K562 (cell line): ENCODE data around the gene FARP2. TPM values are rescaled to one million over a fixed set of nuclear protein-coding genes. Genes with fewer than 3 reads are reported as not detected.

ENCODE experiments used
- BHLHE40 ChIP-seq: IDR thresholded peaks from 2 replicates; pipeline ENCODE4 v1.6.1; 2011; ENCODE audit warnings: low read length, improper control_type of control experiment
- JUNB ChIP-seq: fragments of 450-650 bp; formaldehyde crosslinking; conservative IDR thresholded peaks from 2 replicates; pipeline ENCODE4 v1.4.0; 2020; ENCODE audit warnings: mild to moderate bottlenecking
- MBD2 ChIP-seq: sonication (generic); IDR thresholded peaks from 2 replicates; pipeline ENCODE4 v1.6.1; 2016; ENCODE audit warnings: low read depth, borderline replicate concordance
- MCM7 ChIP-seq, 2 experiments: fragments of 450-650 bp; IDR thresholded peaks; 2 replicates each; pipeline ENCODE4 v1.6.1; 2016 to 2018
- MTA2 ChIP-seq: fragments of 450-650 bp; IDR thresholded peaks from 2 replicates; pipeline ENCODE4 v1.6.1; 2016; ENCODE audit warnings: low read depth
- NCOA1 ChIP-seq: fragments of 450-650 bp; IDR thresholded peaks from 2 replicates; pipeline ENCODE4 v1.6.1; 2016; ENCODE audit warnings: low read depth
- SETDB1 ChIP-seq: IDR thresholded peaks from one replicate; pipeline ENCODE4 v1.6.1; 2012; ENCODE audit warnings: low read length, control low read depth, inconsistent platforms
- SFPQ ChIP-seq: fragments of 200-400 bp; formaldehyde crosslinking; IDR thresholded peaks from 2 replicates; pipeline ENCODE4 v1.6.1; 2017; ENCODE audit warnings: mild to moderate bottlenecking, low read depth, low read length, moderate library complexity
- SPI1 ChIP-seq: IDR thresholded peaks from 2 replicates; pipeline ENCODE4 v1.6.1; 2011; ENCODE audit warnings: low read depth, low read length, control low read depth, borderline replicate concordance
- TCF7 ChIP-seq: sonication (generic); IDR thresholded peaks from 2 replicates; pipeline ENCODE4 v1.6.1; 2016; ENCODE audit warnings: antibody characterized with exemption, borderline replicate concordance
- UBTF ChIP-seq, 2 experiments: IDR thresholded peaks; 2 replicates each; pipeline ENCODE4 v1.6.1; 2012; ENCODE audit warnings: improper control_type of control experiment in 2 of 2, low read depth in 2 of 2, low read length in 2 of 2, borderline replicate concordance in 1 of 2
- ZBTB49 ChIP-seq: sonication (generic); formaldehyde crosslinking; IDR thresholded peaks from 2 replicates; pipeline ENCODE4 v1.8.0; 2022; ENCODE audit warnings: missing genetic modification reagents, mild to moderate bottlenecking, borderline replicate concordance
- ZNF140 ChIP-seq: fragments of 250-450 bp; sonication (Bioruptor Pico); IDR thresholded peaks from 2 replicates; pipeline ENCODE4 v1.8.0; 2021; ENCODE audit warnings: moderate library complexity, mild to moderate bottlenecking, inconsistent platforms
- ZNF407 ChIP-seq: fragments of 450-650 bp; IDR thresholded peaks from 2 replicates; pipeline ENCODE4 v1.6.1; 2016; ENCODE audit warnings: low read depth
- ZZZ3 ChIP-seq: fragments of 450-650 bp; IDR thresholded peaks from 2 replicates; pipeline ENCODE4 v1.6.1; 2016; ENCODE audit warnings: antibody characterized with exemption, mild to moderate bottlenecking, moderate library complexity
- polyA plus RNA-seq, 8 experiments: library from polyadenylated mRNA; depleted of rRNA in 4 of 8; stranded (reverse) in 5 of 8; unstranded in 3 of 8; fragments of >200 nt; fragmentation: Nextera tagmentation in 2 of 8; fragmentation: Illumina TruSeq in 1 of 8; extraction: Ambion mirVana in 2 of 8; extraction: Trizol in 1 of 8; gene quantifications; 2 replicates each; pipeline versions ENCODE4 v1.2.1 to v1.2.3, GENCODE V29; 2011 to 2014; ENCODE audit warnings: inconsistent platforms in 1 of 8, missing spikeins in 1 of 8
- total RNA-seq, 7 experiments: library from RNA; depleted of rRNA in 6 of 7; stranded (reverse); fragments of >200 nt in 6 of 7; fragmentation: Illumina TruSeq in 2 of 7; extraction: Trizol in 2 of 7; gene quantifications; 2 replicates each; pipeline versions ENCODE4 v1.2.1 to v1.2.3, GENCODE V29; 2011 to 2021; ENCODE audit warnings: low replicate concordance in 1 of 7

FARP2 gene
- total and polyA plus RNA-seq, 9 of the 15 experiments (the other 6 are each of a cell fraction or from before 2014, with no cell fraction given) = 4.1 to 38.1 (median 21.1) TPM

- peak; percentile 56 for TF ChIP-seq SPI1
- no peak for TF ChIP-seq ZNF407
- no peak for TF ChIP-seq UBTF (IDR thresholded peaks at IDR 0.05; ENCODE audit: borderline replicate concordance in 1 of 2, low read depth in 2 of 2, low read length in 2 of 2)
- no peak for TF ChIP-seq ZNF140 (CRISPR knock-in tag)
- TF ChIP-seq JUNB = no peak
- TF ChIP-seq MTA2 = no peak
- no peak for TF ChIP-seq NCOA1
- TF ChIP-seq SFPQ = no peak
- TF ChIP-seq ZZZ3 = no peak
- no peak for TF ChIP-seq ZBTB49
- TF ChIP-seq BHLHE40 = no peak
- no peak for TF ChIP-seq SETDB1
- TF ChIP-seq MCM7 (IDR thresholded peaks at IDR 0.05) = no peak
- TF ChIP-seq TCF7 = no peak
- no peak for TF ChIP-seq MBD2
These were observed 54.7 kb downstream of the FARP2 start (continued) for GRCh38 chr2:241410739-241411176.
